Mesendoderm (in vitro differentiated cells): ENCODE data around the gene SLC47A2.

Experiments
- DNase-seq: peaks from one replicate; pipeline ENCODE4 v3.0.0; 2013
- H2AK5ac ChIP-seq: 2 replicates; pipeline ENCODE4 v1.6.1; 2013; ENCODE audit warnings: low read length, inconsistent platforms
- H2BK120ac ChIP-seq: 2 replicates; pipeline ENCODE4 v1.6.1; 2013; ENCODE audit warnings: low read depth, mild to moderate bottlenecking, low read length, moderate library complexity, mixed read lengths
- H2BK15ac ChIP-seq: replicated peaks from 2 replicates; pipeline ENCODE4 v1.6.1; 2013; ENCODE audit warnings: low read depth, mild to moderate bottlenecking, moderate library complexity
- H2BK5ac ChIP-seq: 2 replicates; pipeline ENCODE4 v1.6.1; 2013; ENCODE audit warnings: low read length, inconsistent platforms
- H3K18ac ChIP-seq: 2 replicates; pipeline ENCODE4 v1.6.1; 2013; ENCODE audit warnings: mild to moderate bottlenecking, low read length, mixed read lengths
- H3K23ac ChIP-seq: one replicate; pipeline ENCODE4 v1.6.1; 2013; ENCODE audit warnings: low read length
- H3K27ac ChIP-seq: 2 replicates; pipeline ENCODE4 v1.5.1; 2013; ENCODE audit warnings: low read depth, mild to moderate bottlenecking, inconsistent platforms, low read length, moderate library complexity
- H3K27me3 ChIP-seq: 2 replicates; pipeline ENCODE4 v1.6.1; 2013; ENCODE audit warnings: low read length, control low read depth, mild to moderate bottlenecking, inconsistent platforms; ENCODE audit not compliant: insufficient read depth, poor library complexity
- H3K36me3 ChIP-seq: 2 replicates; pipeline ENCODE4 v1.6.1; 2013; ENCODE audit warnings: low read length, inconsistent platforms; ENCODE audit not compliant: control insufficient read depth, insufficient read depth
- H3K4ac ChIP-seq: one replicate; pipeline ENCODE4 v1.6.1; 2013; ENCODE audit warnings: low read depth, mild to moderate bottlenecking, low read length, moderate library complexity
- H3K4me1 ChIP-seq: 2 replicates; pipeline ENCODE4 v1.6.1; 2013; ENCODE audit warnings: low read depth, low read length, inconsistent platforms; ENCODE audit not compliant: control insufficient read depth
- H3K4me2 ChIP-seq: 2 replicates; pipeline ENCODE4 v1.6.1; 2013; ENCODE audit warnings: low read length
- H3K4me3 ChIP-seq: 2 replicates; pipeline ENCODE4 v1.5.1; 2013; ENCODE audit warnings: mild to moderate bottlenecking, low read length
- H3K56ac ChIP-seq: one replicate; pipeline ENCODE4 v1.6.1; 2013; ENCODE audit warnings: low read length
- H3K79me1 ChIP-seq: 2 replicates; pipeline ENCODE4 v1.6.1; 2013; ENCODE audit warnings: low read length, inconsistent platforms
- H3K79me2 ChIP-seq: 2 replicates; pipeline ENCODE4 v1.6.1; 2013; ENCODE audit warnings: mild to moderate bottlenecking, low read length; ENCODE audit not compliant: control insufficient read depth, insufficient read depth
- H3K9ac ChIP-seq: 2 replicates; pipeline ENCODE4 v1.6.1; 2013; ENCODE audit warnings: low read length, inconsistent platforms
- H4K5ac ChIP-seq: one replicate; pipeline ENCODE4 v1.6.1; 2013; ENCODE audit warnings: low read length
- H4K8ac ChIP-seq: one replicate; pipeline ENCODE4 v1.6.1; 2013; ENCODE audit warnings: low read depth, mild to moderate bottlenecking, control low read depth, low read length, moderate library complexity
- WGBS: extraction: QIAGEN DNeasy Blood & Tissue Kit; methylation state at CpG from one replicate; pipeline ENCODE4 v1.1.7; 2013; ENCODE audit warnings: low lambda C conversion rate, missing lambda C conversion rate; ENCODE audit not compliant: insufficient coverage; ENCODE audit errors: extremely low coverage; 5-methylcytosine and 5-hydroxymethylcytosine counted together

SLC47A2 gene

GRCh38 chr17:19659366-19660177, 56.8 kb downstream of the SLC47A2 start:
- Histone ChIP-seq H2BK15ac (no peak overlapping the region), H3K4me3 (no peak overlapping the region), H4K8ac (no peak overlapping the region), H3K4ac (no peak overlapping the region), H3K4me1 (no peaks in the 10 kb centered on the region), H3K27ac (no peak overlapping the region), H3K79me1 (peaks cover 26% of the 10 kb centered on the region), H2AK5ac (no peak overlapping the region), H3K4me2 (no peak overlapping the region), H2BK5ac (no peak overlapping the region), H3K18ac (no peak overlapping the region), H2BK120ac (no peak overlapping the region), H3K36me3 (peaks cover 14% of the 10 kb centered on the region), H3K27me3 (no peaks in the 10 kb centered on the region), H3K56ac (no peak overlapping the region), H3K79me2 (peaks cover 19% of the 10 kb centered on the region), H3K9ac (no peak overlapping the region), H3K23ac (no peak overlapping the region), H4K5ac (no peak overlapping the region)
- WGBS = no CpG with 5 or more reads among the region's 7 CpGs
- DNase-seq = no peak

GRCh38 chr17:19656851-19657581, 59.4 kb downstream of the SLC47A2 start:
- H3K56ac ChIP-seq = no peak overlapping the region
- H3K36me3 ChIP-seq = peaks cover 11% of the 10 kb centered on the region
- no peak overlapping the region for H2BK120ac ChIP-seq
- H4K8ac ChIP-seq = no peak overlapping the region
- H3K27me3 ChIP-seq = no peaks in the 10 kb centered on the region
- peaks cover 30% of the 10 kb centered on the region for H3K79me1 ChIP-seq
- no peak for DNase-seq
- WGBS = no CpG with 5 or more reads among the region's 4 CpGs
- no peak overlapping the region for H2BK15ac ChIP-seq
- no peak overlapping the region for H3K27ac ChIP-seq
- no peak overlapping the region for H4K5ac ChIP-seq
- no peak overlapping the region for H3K23ac ChIP-seq
- H2AK5ac ChIP-seq = no peak overlapping the region
- H3K4me1 ChIP-seq = no peaks in the 10 kb centered on the region
- H3K4me3 ChIP-seq = no peak overlapping the region
- H2BK5ac ChIP-seq = no peak overlapping the region
- no peak overlapping the region for H3K4ac ChIP-seq
- no peak overlapping the region for H3K18ac ChIP-seq
- no peak overlapping the region for H3K4me2 ChIP-seq
- peaks cover 31% of the 10 kb centered on the region for H3K79me2 ChIP-seq
- no peak overlapping the region for H3K9ac ChIP-seq

GRCh38 chr17:19656336-19656735, 60.0 kb downstream of the SLC47A2 start:
- Histone ChIP-seq H3K27ac (no peak overlapping the region), H3K79me2 (peaks cover 38% of the 10 kb centered on the region), H3K18ac (no peak overlapping the region), H2AK5ac (no peak overlapping the region), H3K9ac (no peak overlapping the region), H3K79me1 (peaks cover 30% of the 10 kb centered on the region), H2BK15ac (no peak overlapping the region), H2BK120ac (no peak overlapping the region), H3K4ac (no peak overlapping the region), H3K4me2 (no peak overlapping the region), H3K56ac (no peak overlapping the region), H3K4me1 (peaks cover 2% of the 10 kb centered on the region), H3K4me3 (no peak overlapping the region), H4K5ac (no peak overlapping the region), H4K8ac (no peak overlapping the region), H3K23ac (no peak overlapping the region), H3K27me3 (no peaks in the 10 kb centered on the region), H3K36me3 (peaks cover 10% of the 10 kb centered on the region), H2BK5ac (no peak overlapping the region)
- DNase-seq = no peak
- WGBS = no CpG with 5 or more reads among the region's 4 CpGs

- no peak overlapping the region for H3K56ac ChIP-seq
- H3K4me1 ChIP-seq = peaks cover 3% of the 10 kb centered on the region
- H3K18ac ChIP-seq = no peak overlapping the region
- no peak overlapping the region for H2BK120ac ChIP-seq
- H3K4me2 ChIP-seq = no peak overlapping the region
- no peak overlapping the region for H3K4me3 ChIP-seq
- H3K27me3 ChIP-seq = no peaks in the 10 kb centered on the region
- H3K79me1 ChIP-seq = peaks cover 27% of the 10 kb centered on the region
- H4K5ac ChIP-seq = no peak overlapping the region
- H3K23ac ChIP-seq = no peak overlapping the region
- H3K36me3 ChIP-seq = peaks cover 10% of the 10 kb centered on the region
- no CpG with 5 or more reads among the region's 4 CpGs for WGBS
- DNase-seq = no peak
- no peak overlapping the region for H2BK5ac ChIP-seq
- H3K79me2 ChIP-seq = peaks cover 49% of the 10 kb centered on the region
- H2AK5ac ChIP-seq = no peak overlapping the region
- H3K27ac ChIP-seq = no peak overlapping the region
- H2BK15ac ChIP-seq = no peak overlapping the region
- no peak overlapping the region for H3K9ac ChIP-seq
- H4K8ac ChIP-seq = no peak overlapping the region
- H3K4ac ChIP-seq = no peak overlapping the region
These were observed 61.5 kb downstream of the SLC47A2 start for GRCh38 chr17:19654896-19655295.

GRCh38 chr17:19654342-19654886, 62.0 kb downstream of the SLC47A2 start:
- Histone ChIP-seq H4K8ac (no peak overlapping the region), H3K79me2 (peaks cover 53% of the 10 kb centered on the region), H3K4ac (no peak overlapping the region), H3K4me1 (peaks cover 3% of the 10 kb centered on the region), H2AK5ac (no peak overlapping the region), H3K18ac (no peak overlapping the region), H2BK5ac (no peak overlapping the region), H2BK15ac (no peak overlapping the region), H3K36me3 (peaks cover 10% of the 10 kb centered on the region), H3K79me1 (peaks cover 26% of the 10 kb centered on the region), H3K9ac (no peak overlapping the region), H3K27ac (no peak overlapping the region), H4K5ac (no peak overlapping the region), H3K23ac (no peak overlapping the region), H3K4me3 (no peak overlapping the region), H3K4me2 (no peak overlapping the region), H3K56ac (no peak overlapping the region), H3K27me3 (no peaks in the 10 kb centered on the region), H2BK120ac (no peak overlapping the region)
- no peak for DNase-seq
- no CpG with 5 or more reads among the region's 30 CpGs for WGBS
